Suprapubic skin (tissue), 4 donors: ENCODE measurements around the gene GZF1. TPM values are rescaled to one million over a fixed set of nuclear protein-coding genes. Genes with fewer than 3 reads are reported as not detected.
"Not testable (repeated sequence)": the region's sequence is repeated elsewhere in the genome, so short reads cannot be mapped to it uniquely, and the experiment has no call there.

Experiments used
- DNase-seq, 2 donors: peaks; one replicate each; pipeline ENCODE4 v3.0.0-alpha.2; 2019; ENCODE audit warnings: low spot score in 2 of 2
- H3K27ac ChIP-seq: fragments of 200-600 bp; sonication (generic); one replicate; pipeline ENCODE4 v1.5.1; 2019
- H3K27me3 ChIP-seq: fragments of 200-600 bp; sonication (generic); one replicate; pipeline ENCODE4 v1.5.1; 2019
- H3K36me3 ChIP-seq: fragments of 200-600 bp; sonication (generic); one replicate; pipeline ENCODE4 v1.5.1; 2019
- H3K4me1 ChIP-seq: fragments of 200-600 bp; sonication (generic); one replicate; pipeline ENCODE4 v1.5.1; 2019
- H3K4me3 ChIP-seq: fragments of 200-600 bp; sonication (generic); one replicate; pipeline ENCODE4 v1.5.1; 2019; ENCODE audit warnings: mild to moderate bottlenecking
- H3K9me3 ChIP-seq: fragments of 200-600 bp; sonication (generic); one replicate; pipeline ENCODE4 v1.5.1; 2019
- EP300 ChIP-seq: sonication (generic); formaldehyde crosslinking; IDR thresholded peaks from one replicate; pipeline ENCODE4 v1.6.1; 2017; ENCODE audit warnings: antibody characterized with exemption
- POLR2A ChIP-seq, 2 donors: fragments of 450-650 bp; IDR thresholded peaks; one replicate each; pipeline ENCODE4 v1.6.1; 2017; ENCODE audit warnings: antibody characterized with exemption in 2 of 2, mild to moderate bottlenecking in 2 of 2, moderate library complexity in 2 of 2
- POLR2AphosphoS5 ChIP-seq, 3 donors: sonication (generic); formaldehyde crosslinking; IDR thresholded peaks; one replicate each; pipeline ENCODE4 v1.6.1; 2017; ENCODE audit warnings: antibody characterized with exemption in 3 of 3
- WGBS: methylation state at CpG from one replicate; pipeline ENCODE4 v1.1.5; 2018; 5-methylcytosine and 5-hydroxymethylcytosine counted together
- total RNA-seq, 4 donors: library from RNA; depleted of rRNA; stranded (reverse); fragments of >200 nt; gene quantifications; one replicate each; pipeline ENCODE4 v1.1.0, GENCODE V29; 2016
- TF ChIP-seq, protein P1 (sequence below), 2 donors: fragments of 200-600 bp in 1 of 2; fragments of 450-650 bp in 1 of 2; sonication (generic) in 1 of 2; IDR thresholded peaks; one replicate each; pipeline ENCODE4 v1.5.1; 2016 to 2019; ENCODE audit warnings: antibody characterized with exemption in 2 of 2, mild to moderate bottlenecking in 1 of 2, moderate library complexity in 1 of 2

GZF1 gene
- total RNA-seq, 4 donors from 2014 or later: 11.1 to 19.1 (median 15.2) TPM

DNA sequence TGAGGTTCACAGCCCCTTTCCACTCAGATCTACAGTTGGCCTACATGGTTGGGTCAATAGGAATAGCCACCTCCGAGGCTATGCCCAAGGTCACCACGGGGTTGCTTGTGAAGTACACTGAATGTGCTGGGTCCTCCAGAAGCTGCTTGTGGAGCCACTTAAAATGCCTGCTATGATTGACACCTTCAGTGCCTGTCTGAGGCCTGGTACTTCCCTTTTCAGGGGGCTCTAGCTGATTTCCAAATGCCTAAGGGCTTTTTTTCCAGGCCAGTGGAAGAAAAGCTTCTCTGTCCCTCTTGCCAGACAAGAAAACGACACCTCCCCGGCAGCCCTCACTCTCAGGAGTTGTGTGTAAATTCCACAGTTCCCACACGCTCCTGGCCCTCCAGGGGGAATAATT, 17.6 kb upstream of the GZF1 start:
- TF ChIP-seq, protein P1, sequence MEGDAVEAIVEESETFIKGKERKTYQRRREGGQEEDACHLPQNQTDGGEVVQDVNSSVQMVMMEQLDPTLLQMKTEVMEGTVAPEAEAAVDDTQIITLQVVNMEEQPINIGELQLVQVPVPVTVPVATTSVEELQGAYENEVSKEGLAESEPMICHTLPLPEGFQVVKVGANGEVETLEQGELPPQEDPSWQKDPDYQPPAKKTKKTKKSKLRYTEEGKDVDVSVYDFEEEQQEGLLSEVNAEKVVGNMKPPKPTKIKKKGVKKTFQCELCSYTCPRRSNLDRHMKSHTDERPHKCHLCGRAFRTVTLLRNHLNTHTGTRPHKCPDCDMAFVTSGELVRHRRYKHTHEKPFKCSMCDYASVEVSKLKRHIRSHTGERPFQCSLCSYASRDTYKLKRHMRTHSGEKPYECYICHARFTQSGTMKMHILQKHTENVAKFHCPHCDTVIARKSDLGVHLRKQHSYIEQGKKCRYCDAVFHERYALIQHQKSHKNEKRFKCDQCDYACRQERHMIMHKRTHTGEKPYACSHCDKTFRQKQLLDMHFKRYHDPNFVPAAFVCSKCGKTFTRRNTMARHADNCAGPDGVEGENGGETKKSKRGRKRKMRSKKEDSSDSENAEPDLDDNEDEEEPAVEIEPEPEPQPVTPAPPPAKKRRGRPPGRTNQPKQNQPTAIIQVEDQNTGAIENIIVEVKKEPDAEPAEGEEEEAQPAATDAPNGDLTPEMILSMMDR (IDR thresholded peaks at IDR 0.05): no peak
- no peak for TF ChIP-seq POLR2AphosphoS5 (IDR thresholded peaks at IDR 0.05)
- TF ChIP-seq POLR2A (IDR thresholded peaks at IDR 0.05): no peak
- TF ChIP-seq EP300: no peak
- no peaks in the 10 kb centered on the region for H3K9me3 ChIP-seq
- peaks cover 6% of the 10 kb centered on the region for H3K4me1 ChIP-seq
- H3K27me3 ChIP-seq: no peaks in the 10 kb centered on the region
- no peak overlapping the region for H3K27ac ChIP-seq
- no peaks in the 10 kb centered on the region for H3K36me3 ChIP-seq
- WGBS: 44% methylated on average over 5 of the region's 5 CpGs
- no peak overlapping the region for H3K4me3 ChIP-seq
- no peak for DNase-seq

- H3K4me1 ChIP-seq: peaks cover 12% of the 10 kb centered on the region
- no peak overlapping the region for H3K4me3 ChIP-seq
- H3K27me3 ChIP-seq: no peaks in the 10 kb centered on the region
- H3K27ac ChIP-seq: no peak overlapping the region
- DNase-seq: no peak
- WGBS: 63% methylated on average over 1 of the region's 4 CpGs
- TF ChIP-seq, protein P1 (IDR thresholded peaks at IDR 0.05): no peak
- TF ChIP-seq POLR2A (IDR thresholded peaks at IDR 0.05) (no peak), EP300 (no peak), POLR2AphosphoS5 (IDR thresholded peaks at IDR 0.05) (no peak)
- no peaks in the 10 kb centered on the region for H3K36me3 ChIP-seq
- no peaks in the 10 kb centered on the region for H3K9me3 ChIP-seq
Observed at GRCh38 chr20:23346002-23346401, 16.0 kb upstream of the GZF1 start.

- peaks cover 28% of the 10 kb centered on the region for H3K4me1 ChIP-seq
- no peak for TF ChIP-seq POLR2AphosphoS5 (IDR thresholded peaks at IDR 0.05)
- TF ChIP-seq EP300: no peak
- TF ChIP-seq, protein P1 (IDR thresholded peaks at IDR 0.05): no peak
- TF ChIP-seq POLR2A (IDR thresholded peaks at IDR 0.05): no peak
- H3K27me3 ChIP-seq: no peaks in the 10 kb centered on the region
- H3K36me3 ChIP-seq: no peaks in the 10 kb centered on the region
- H3K27ac ChIP-seq: no peak overlapping the region
- no peak for DNase-seq
- no peaks in the 10 kb centered on the region for H3K9me3 ChIP-seq
- 89% methylated on average over 6 of the region's 6 CpGs for WGBS
- no peak overlapping the region for H3K4me3 ChIP-seq
Observed at GRCh38 chr20:23347791-23348190, 14.2 kb upstream of the GZF1 start.

GRCh38 chr20:23348510-23348909, 13.5 kb upstream of the GZF1 start:
- not testable (repeated sequence) for H3K27ac ChIP-seq, H3K36me3 ChIP-seq, H3K4me3 ChIP-seq, H3K9me3 ChIP-seq, H3K27me3 ChIP-seq, DNase-seq
- 95% methylated on average over 6 of the region's 6 CpGs for WGBS
- peaks cover 30% of the 10 kb centered on the region for H3K4me1 ChIP-seq

DNA sequence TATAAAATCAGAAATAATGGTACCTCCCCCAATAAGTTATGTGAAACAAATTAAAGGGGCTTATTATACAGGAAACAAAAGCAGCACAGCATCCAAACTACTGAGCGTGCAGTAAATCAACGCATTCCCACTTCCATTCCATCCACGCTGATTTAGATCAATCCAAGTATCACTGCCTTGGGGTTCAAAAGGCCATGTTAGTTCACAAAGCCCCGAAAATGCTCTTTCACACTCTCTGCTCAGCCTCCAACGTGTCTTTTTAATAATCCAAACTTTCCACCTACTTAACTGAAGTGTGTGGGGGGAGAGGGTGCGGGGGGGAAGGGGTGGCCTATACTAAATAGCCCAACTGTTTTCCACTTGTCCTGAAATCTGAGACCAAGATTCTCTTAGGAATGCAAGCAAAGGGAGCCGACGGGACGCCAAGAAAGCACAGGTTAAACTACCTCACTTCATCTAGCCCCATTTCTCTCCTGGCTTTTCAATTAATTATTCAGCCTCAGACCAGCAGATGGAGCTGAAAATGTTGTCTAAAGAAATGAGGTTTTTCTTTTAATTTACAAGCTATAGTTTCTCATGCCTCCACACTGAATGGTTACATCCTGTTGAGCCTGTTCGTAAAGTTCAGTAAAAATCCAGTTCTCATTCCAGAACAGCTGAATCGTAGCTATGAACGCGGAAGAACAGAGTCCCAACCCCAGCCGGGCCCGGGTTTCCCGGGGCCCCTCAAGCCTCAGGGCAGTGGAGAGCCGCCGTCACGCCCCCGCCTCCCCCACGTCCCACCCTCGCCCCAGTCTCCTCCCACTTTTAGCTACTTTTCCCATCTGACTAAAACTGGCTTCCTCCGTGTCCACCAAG, 12.4 kb upstream of the GZF1 start:
- TF ChIP-seq EP300: no peak
- TF ChIP-seq, protein P1 (IDR thresholded peaks at IDR 0.05): peak in 1 of 2 donors; percentile 27
- WGBS: 8% methylated on average over 23 of the region's 23 CpGs

More for the DNA sequence above, 12.4 kb upstream of the GZF1 start:
- H3K36me3 ChIP-seq: peaks cover 11% of the 10 kb centered on the region
- H3K4me3 ChIP-seq: peak overlapping the region; percentile 77
- no peak for DNase-seq
- no peaks in the 10 kb centered on the region for H3K27me3 ChIP-seq
- peak overlapping the region; percentile 99 for H3K27ac ChIP-seq
- peaks cover 30% of the 10 kb centered on the region for H3K4me1 ChIP-seq
- H3K9me3 ChIP-seq: no peaks in the 10 kb centered on the region
